ENCODE data around the gene PLXDC2.
"Not testable (repeated sequence)": the region's sequence is repeated elsewhere in the genome, so short reads cannot be mapped to it uniquely, and the experiment has no call there.

Gene PLXDC2

GRCh38 chr10:20045100-20045499 lies 228.9 kb downstream of the PLXDC2 start:
- not testable (repeated sequence) for H3K27me3 Mint-ChIP-seq; ATAC-seq (replicated peaks); H3K4me3 Mint-ChIP-seq; DNase-seq; H3K4me1 Mint-ChIP-seq; H3K36me3 Mint-ChIP-seq; H3K27ac Mint-ChIP-seq
- peaks cover 4 to 16% of the 10 kb centered on the region in 2 donors for H3K9me3 Mint-ChIP-seq

DNA sequence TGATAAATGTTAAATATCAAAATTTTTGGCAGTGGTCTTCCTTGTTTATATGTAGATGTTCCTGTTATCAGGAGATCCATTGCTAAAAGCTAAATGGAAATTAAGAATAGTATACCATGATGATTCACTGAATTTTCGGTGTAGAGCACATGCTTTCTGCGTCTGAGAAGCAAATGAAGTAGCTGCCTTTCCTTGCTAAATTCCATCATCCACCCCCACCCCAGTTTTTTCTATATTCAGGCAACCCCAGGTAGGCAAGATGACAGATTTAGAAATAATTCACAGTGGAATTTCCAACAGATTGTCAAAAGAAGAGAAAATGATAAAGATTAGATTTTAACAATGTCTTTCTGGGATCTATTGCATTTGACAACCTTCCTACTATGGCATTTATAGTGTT lies 231.9 kb downstream of the PLXDC2 start:
- no peaks in the 10 kb centered on the region for H3K27me3 Mint-ChIP-seq
- no peak overlapping the region for H3K4me3 Mint-ChIP-seq
- H3K27ac Mint-ChIP-seq: no peak overlapping the region
- H3K4me1 Mint-ChIP-seq: no peaks in the 10 kb centered on the region
- H3K9me3 Mint-ChIP-seq: peaks cover 9 to 16% of the 10 kb centered on the region in 2 donors
- no peaks in the 10 kb centered on the region for H3K36me3 Mint-ChIP-seq
- DNase-seq (no peak), ATAC-seq (replicated peaks) (no peak)

GRCh38 chr10:20058135-20058534 lies 241.9 kb downstream of the PLXDC2 start:
- Mint-ChIP-seq H3K4me1 (no peaks in the 10 kb centered on the region), H3K4me3 (no peak overlapping the region), H3K27ac (no peak overlapping the region), H3K9me3 (no peaks in the 10 kb centered on the region), H3K27me3 (no peaks in the 10 kb centered on the region), H3K36me3 (no peaks in the 10 kb centered on the region)
- ATAC-seq (replicated peaks) (no peak), DNase-seq (no peak)

DNA sequence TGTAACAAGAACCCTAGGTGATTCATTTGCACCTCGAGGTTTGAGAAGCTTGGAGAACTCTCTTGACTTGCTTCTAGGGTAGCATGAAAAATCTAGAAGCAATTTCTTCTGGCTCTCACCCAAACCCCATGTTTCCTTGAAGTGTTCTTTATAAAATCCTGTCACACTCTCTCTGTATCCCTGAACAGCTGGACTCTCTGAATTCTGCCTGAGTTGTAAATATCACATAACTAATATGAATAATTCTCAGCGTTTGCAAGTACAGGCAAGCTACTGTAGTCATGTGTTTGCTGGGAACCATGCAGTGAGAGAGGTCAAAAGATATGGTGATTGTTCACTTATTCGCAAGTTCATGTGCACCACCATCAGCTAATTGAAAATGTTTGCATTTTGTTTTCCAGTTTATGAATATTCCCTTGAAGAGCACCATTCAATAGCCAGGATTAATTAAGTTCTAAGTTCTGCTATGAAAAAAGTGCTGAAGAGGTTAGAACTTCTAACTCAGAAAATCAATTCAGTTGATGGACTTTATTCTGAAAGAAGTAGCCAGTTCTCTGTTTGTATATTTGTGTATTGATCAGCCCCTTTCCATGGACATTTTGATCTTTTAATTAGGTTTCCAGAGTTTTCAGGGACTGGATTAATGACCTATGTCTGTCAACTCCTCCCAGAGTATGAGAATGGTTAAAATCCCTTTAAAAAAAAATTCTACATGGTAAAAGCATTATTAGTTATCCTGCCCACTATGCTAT lies 243.0 kb downstream of the PLXDC2 start:
- no peak for ATAC-seq (replicated peaks)
- no peak overlapping the region for H3K4me3 Mint-ChIP-seq

DNA sequence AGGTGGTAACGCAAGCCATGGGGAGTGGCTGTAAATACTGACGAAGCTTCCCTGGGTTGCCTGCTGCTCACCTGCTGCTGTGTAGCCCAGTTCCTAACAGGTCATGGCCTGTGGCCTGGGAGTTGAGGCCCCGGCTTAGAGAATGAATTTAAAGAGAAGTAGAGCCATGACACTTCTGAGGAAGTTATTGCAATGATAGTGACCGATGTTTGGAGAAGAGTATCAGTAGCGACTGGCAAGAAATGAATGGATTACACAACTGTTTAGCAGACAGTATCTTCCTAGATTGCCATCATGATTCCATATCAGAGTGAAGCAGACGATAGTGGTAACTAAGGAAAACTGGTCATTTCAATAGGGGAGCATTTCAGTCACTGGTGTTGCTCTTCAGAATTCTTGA lies 249.6 kb downstream of the PLXDC2 start:
- H3K9me3 Mint-ChIP-seq: peaks cover 0 to 2% of the 10 kb centered on the region in 2 donors
- no peak overlapping the region for H3K27ac Mint-ChIP-seq
- ATAC-seq (replicated peaks) (no peak), DNase-seq (no peak)
- H3K4me1 Mint-ChIP-seq: no peaks in the 10 kb centered on the region
- H3K4me3 Mint-ChIP-seq: no peak overlapping the region
- no peaks in the 10 kb centered on the region for H3K27me3 Mint-ChIP-seq
- no peaks in the 10 kb centered on the region for H3K36me3 Mint-ChIP-seq

More for the DNA sequence above, 243.0 kb downstream of the PLXDC2 start:
- Mint-ChIP-seq H3K36me3 (no peaks in the 10 kb centered on the region), H3K27me3 (no peaks in the 10 kb centered on the region), H3K4me1 (no peaks in the 10 kb centered on the region), H3K27ac (no peak overlapping the region), H3K9me3 (no peaks in the 10 kb centered on the region)
- DNase-seq: no peak

- no peak for DNase-seq
- H3K36me3 Mint-ChIP-seq: no peaks in the 10 kb centered on the region
These were observed 256.9 kb downstream of the PLXDC2 start for GRCh38 chr10:20073167-20073566.

DNA sequence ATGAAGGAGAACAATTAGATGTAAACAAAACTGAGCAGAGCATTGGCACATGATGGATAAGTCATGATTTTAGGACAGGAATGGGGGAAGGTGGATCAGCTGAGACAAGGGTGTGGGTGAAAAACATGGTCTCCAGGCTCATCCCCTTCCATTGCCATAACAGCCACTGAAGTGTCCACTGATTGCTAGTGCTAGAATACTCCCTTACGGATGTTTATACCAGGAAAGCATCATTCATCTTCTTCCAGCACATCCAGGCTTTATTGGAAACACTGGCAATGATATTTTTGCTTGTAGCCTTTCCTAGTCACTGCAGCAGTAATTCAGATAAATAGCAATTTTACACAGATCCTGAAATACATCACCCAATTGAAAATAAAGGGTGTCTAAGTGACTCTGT lies 259.5 kb downstream of the PLXDC2 start:
- Mint-ChIP-seq H3K36me3 (no peaks in the 10 kb centered on the region), H3K27ac (no peak overlapping the region), H3K9me3 (peaks cover 9 to 13% of the 10 kb centered on the region in 2 donors), H3K4me1 (no peaks in the 10 kb centered on the region), H3K27me3 (no peaks in the 10 kb centered on the region), H3K4me3 (no peak overlapping the region)
- DNase-seq (no peak), ATAC-seq (replicated peaks) (no peak)

More at GRCh38 chr10:20073167-20073566, 256.9 kb downstream of the PLXDC2 start:
- H3K27me3 Mint-ChIP-seq: no peaks in the 10 kb centered on the region
- H3K27ac Mint-ChIP-seq: no peak overlapping the region
- H3K9me3 Mint-ChIP-seq: peaks cover 5 to 10% of the 10 kb centered on the region in 2 donors
- no peak overlapping the region for H3K4me3 Mint-ChIP-seq
- ATAC-seq (replicated peaks): no peak
- H3K4me1 Mint-ChIP-seq: no peaks in the 10 kb centered on the region

DNA sequence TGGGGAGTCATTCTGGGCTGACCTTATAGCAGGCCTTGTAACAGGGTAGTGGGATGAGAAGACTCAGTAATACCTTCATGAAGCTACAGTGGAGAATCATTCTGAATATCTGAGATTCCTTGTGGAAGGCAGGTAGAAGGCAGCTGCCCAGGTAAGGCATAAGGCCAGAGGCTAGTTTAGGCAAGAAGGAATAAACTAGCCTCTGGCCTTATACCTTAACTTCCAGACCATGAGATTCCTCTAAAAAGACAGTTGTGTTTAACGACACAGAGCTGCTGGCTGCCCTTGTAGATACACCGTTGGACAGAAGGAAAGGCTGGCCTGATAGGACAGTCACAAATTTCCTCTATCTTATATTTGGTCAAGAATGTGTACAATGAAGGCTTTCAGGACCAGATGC lies 268.2 kb downstream of the PLXDC2 start:
- ATAC-seq (replicated peaks) (no peak), DNase-seq (no peak)
- H3K4me1 Mint-ChIP-seq: no peaks in the 10 kb centered on the region
- peaks cover 4 to 8% of the 10 kb centered on the region in 2 donors for H3K9me3 Mint-ChIP-seq
- H3K27me3 Mint-ChIP-seq: no peaks in the 10 kb centered on the region
- H3K4me3 Mint-ChIP-seq: no peak overlapping the region
- H3K36me3 Mint-ChIP-seq: no peaks in the 10 kb centered on the region
- peak overlapping the region; percentile 42 for H3K27ac Mint-ChIP-seq

GRCh38 chr10:20085115-20085514 lies 268.9 kb downstream of the PLXDC2 start:
- ATAC-seq (replicated peaks) (no peak), DNase-seq (no peak)
- Mint-ChIP-seq H3K4me1 (no peaks in the 10 kb centered on the region), H3K27me3 (no peaks in the 10 kb centered on the region), H3K9me3 (peaks cover 3 to 4% of the 10 kb centered on the region in 2 donors), H3K36me3 (no peaks in the 10 kb centered on the region), H3K4me3 (no peak overlapping the region), H3K27ac (no peak overlapping the region)

DNA sequence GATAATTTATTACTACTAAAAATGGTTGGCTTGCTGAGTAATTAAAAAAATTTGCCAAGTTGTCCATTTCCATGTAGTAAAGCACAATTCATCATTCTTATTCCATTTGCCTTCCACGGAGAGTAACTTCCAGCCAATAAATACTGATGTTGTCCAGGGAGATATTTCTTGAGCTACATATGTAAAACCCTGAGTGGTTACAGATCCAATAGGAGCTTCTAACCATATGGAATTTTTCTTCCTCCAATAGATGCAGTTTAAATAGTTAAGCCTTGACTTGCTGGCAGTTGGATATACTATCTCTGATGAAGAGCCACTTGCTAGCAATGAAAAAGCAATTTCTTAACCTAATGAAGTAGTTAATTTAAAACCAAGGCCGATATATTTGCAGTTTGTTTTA lies 271.1 kb downstream of the PLXDC2 start:
- Mint-ChIP-seq H3K36me3 (no peaks in the 10 kb centered on the region), H3K4me3 (no peak overlapping the region), H3K27ac (no peak overlapping the region), H3K4me1 (no peaks in the 10 kb centered on the region), H3K27me3 (no peaks in the 10 kb centered on the region), H3K9me3 (peaks cover 0 to 4% of the 10 kb centered on the region in 2 donors)
- ATAC-seq (replicated peaks): no peak
- no peak for DNase-seq

DNA sequence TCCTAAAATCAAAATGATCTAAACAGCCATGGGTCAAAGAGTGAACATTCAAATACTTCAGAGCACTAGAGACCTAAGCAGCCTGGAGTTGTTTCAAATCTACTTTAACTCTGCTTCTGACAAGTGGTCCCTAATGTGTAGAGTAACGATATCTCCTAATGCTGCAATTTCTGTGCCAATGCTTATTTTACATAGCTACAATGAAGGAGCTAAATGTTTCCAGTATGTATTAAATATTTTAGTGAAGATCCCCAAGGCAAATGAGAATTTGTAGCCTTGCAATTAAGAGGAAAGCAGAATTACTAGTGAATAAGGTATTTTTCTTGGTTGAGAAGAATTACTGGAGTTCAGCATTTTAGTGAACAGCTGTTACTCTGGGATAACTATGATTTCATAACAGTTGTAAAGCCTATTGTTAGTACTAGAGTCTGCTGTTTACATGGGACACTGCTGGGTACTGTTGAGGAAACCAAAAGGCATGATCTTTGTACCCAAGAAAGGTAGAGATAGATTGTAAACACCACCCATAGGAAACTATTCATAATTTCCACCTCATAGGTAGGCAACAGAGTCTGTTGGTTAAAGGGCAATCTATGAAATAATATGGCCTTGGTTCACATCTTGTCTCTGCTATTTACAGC lies 271.9 kb downstream of the PLXDC2 start:
- DNase-seq: no peak
- Mint-ChIP-seq H3K36me3 (no peaks in the 10 kb centered on the region), H3K27ac (no peak overlapping the region), H3K27me3 (no peaks in the 10 kb centered on the region), H3K4me1 (no peaks in the 10 kb centered on the region), H3K4me3 (no peak overlapping the region), H3K9me3 (peaks cover 2 to 8% of the 10 kb centered on the region in 2 donors)
- ATAC-seq (replicated peaks): no peak

- ATAC-seq (replicated peaks): no peak
- H3K4me1 Mint-ChIP-seq: no peaks in the 10 kb centered on the region
These were observed 273.6 kb downstream of the PLXDC2 start for GRCh38 chr10:20089879-20090278.

GRCh38 chr10:20090831-20091230 lies 274.6 kb downstream of the PLXDC2 start:
- Mint-ChIP-seq H3K4me3 (no peak overlapping the region), H3K36me3 (no peaks in the 10 kb centered on the region), H3K4me1 (no peaks in the 10 kb centered on the region), H3K27me3 (no peaks in the 10 kb centered on the region), H3K27ac (no peak overlapping the region), H3K9me3 (peaks cover 3 to 8% of the 10 kb centered on the region in 2 donors)
- DNase-seq (no peak), ATAC-seq (replicated peaks) (no peak)

More at GRCh38 chr10:20089879-20090278, 273.6 kb downstream of the PLXDC2 start:
- Mint-ChIP-seq H3K27me3 (no peaks in the 10 kb centered on the region), H3K27ac (no peak overlapping the region), H3K36me3 (no peaks in the 10 kb centered on the region), H3K9me3 (peaks cover 2 to 8% of the 10 kb centered on the region in 2 donors), H3K4me3 (no peak overlapping the region)
- no peak for DNase-seq

GRCh38 chr10:20091698-20092097 lies 275.5 kb downstream of the PLXDC2 start:
- H3K27ac Mint-ChIP-seq: no peak overlapping the region
- H3K27me3 Mint-ChIP-seq: no peaks in the 10 kb centered on the region
- H3K4me1 Mint-ChIP-seq: no peaks in the 10 kb centered on the region
- no peak overlapping the region for H3K4me3 Mint-ChIP-seq
- H3K36me3 Mint-ChIP-seq: no peaks in the 10 kb centered on the region
- ATAC-seq (replicated peaks) (no peak), DNase-seq (no peak)
- H3K9me3 Mint-ChIP-seq: peaks cover 3 to 8% of the 10 kb centered on the region in 2 donors

DNA sequence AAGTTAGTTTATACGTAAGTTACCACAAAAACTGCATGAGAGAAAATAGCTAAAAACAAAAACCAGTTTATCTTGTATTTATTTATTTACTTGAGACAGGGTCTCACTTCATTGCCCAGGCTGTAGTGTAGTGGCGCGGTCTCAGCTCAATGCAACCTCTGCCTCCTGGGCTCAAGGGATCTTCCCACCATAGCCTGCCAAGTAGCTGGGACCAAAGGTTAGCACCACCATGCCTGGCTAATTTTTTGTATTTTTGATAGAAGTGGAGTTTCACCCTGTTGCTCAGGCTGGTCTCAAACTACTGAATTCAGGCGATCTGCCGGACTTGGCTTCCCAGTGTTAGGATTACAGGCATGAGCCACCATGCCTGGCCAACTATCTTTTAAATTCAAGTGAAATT lies 277.4 kb downstream of the PLXDC2 start:
- H3K27me3 Mint-ChIP-seq: no peaks in the 10 kb centered on the region
- H3K4me3 Mint-ChIP-seq: no peak overlapping the region
- no peak overlapping the region for H3K27ac Mint-ChIP-seq
- DNase-seq: no peak
- ATAC-seq (replicated peaks): no peak
- H3K9me3 Mint-ChIP-seq: peaks cover 3 to 8% of the 10 kb centered on the region in 2 donors
- no peaks in the 10 kb centered on the region for H3K36me3 Mint-ChIP-seq
- H3K4me1 Mint-ChIP-seq: no peaks in the 10 kb centered on the region

All from stimulated activated naive B cell treated with anti-CD40 and anti-IgM and Interleukin-4, amounts not matched to agents 10 μg/mL and 1 μg/mL and 100 μg/mL, for 72 hours (primary cell).